ENCODE results near the gene ZNF512B. TPM values are rescaled to one million over a fixed set of nuclear protein-coding genes. Genes with fewer than 3 reads are reported as not detected.

Gene ZNF512B
- total and polyA plus RNA-seq, 2 donors (not counting 3 experiments of a cell fraction or from before 2014, with no cell fraction given) = 8.7 to 30.0 TPM

- H3K27ac ChIP-seq (ENCODE audit: insufficient read depth, low read depth, low read length) = no peak overlapping the region
- H3K4me3 ChIP-seq (replicated peaks in 1 of 3; ENCODE audit: insufficient read depth in 1 of 3, low read depth in 1 of 3, low read length in 3 of 3) = no peak overlapping the region
- FAIRE-seq (peak; percentile 62), DNase-seq (ENCODE audit: low read depth, low spot score) (no peak)
- ChIA-PET POLR2A (no interaction called here), CTCF (interaction anchor here (0.6 to 1.3 kb wide), 3 partner anchors 32 to 445 kb away, joined by 3 to 7 read pairs (median 3); no protein-coding TSS in a partner anchor)
- H2AFZ ChIP-seq (ENCODE audit: low read depth, low read length) = no peak overlapping the region
- no peaks in the 10 kb centered on the region for H4K20me1 ChIP-seq (replicated peaks; ENCODE audit: control insufficient read depth, extremely low read depth, insufficient read depth, low read length)
- TF ChIP-seq EZH2 (IDR thresholded peaks at IDR 0.05; ENCODE audit: borderline replicate concordance, low read depth, low read length, severe bottlenecking) (no peak), POLR2AphosphoS5 (IDR thresholded peaks at IDR 0.05; ENCODE audit: insufficient read depth, low read depth, low read length) (peak; percentile 4)
- intact Hi-C loops (cut with micrococcal nuclease) = loop anchor here (1.0 kb wide), 1 partner anchor 421 kb away; the partner anchor contains the start of gene PPDPF
- H3K4me1 ChIP-seq (ENCODE audit: control insufficient read depth, extremely low read depth, insufficient read depth, low read length) = peaks cover 14% of the 10 kb centered on the region
- no peak overlapping the region for H3K9ac ChIP-seq (replicated peaks; ENCODE audit: extremely low read depth, insufficient read depth, low read length)
- peaks cover 8 to 42% of the 10 kb centered on the region in 2 experiments for H3K36me3 ChIP-seq (ENCODE audit: control insufficient read depth in 2 of 2, extremely low read depth in 1 of 2, insufficient read depth in 2 of 2, low read length in 2 of 2)
- peaks cover 3% of the 10 kb centered on the region for H3K79me2 ChIP-seq (ENCODE audit: control insufficient read depth, insufficient read depth, low read length)
- H3K9me3 ChIP-seq (replicated peaks; ENCODE audit: control insufficient read depth, insufficient read depth, low read length) = no peaks in the 10 kb centered on the region
- no peaks in the 10 kb centered on the region for H3K9me1 ChIP-seq (replicated peaks; ENCODE audit: control insufficient read depth, extremely low read depth, insufficient read depth, low read length)
- H3K4me2 ChIP-seq (ENCODE audit: insufficient read depth, low read length) = no peak overlapping the region
- no TSS peak for BruUV-seq (replicated peaks)
- dilution Hi-C loops (cut with MboI; ENCODE audit: extremely low pct_ligation_motif_present, low sequenced_read_pairs) = no loop called here
- no peaks in the 10 kb centered on the region for H3K27me3 ChIP-seq (ENCODE audit: control insufficient read depth in 2 of 2, insufficient read depth in 2 of 2, low read length in 2 of 2)
Measured at GRCh38 chr20:63941282-63942081, 28.2 kb downstream of the ZNF512B start.

DNA sequence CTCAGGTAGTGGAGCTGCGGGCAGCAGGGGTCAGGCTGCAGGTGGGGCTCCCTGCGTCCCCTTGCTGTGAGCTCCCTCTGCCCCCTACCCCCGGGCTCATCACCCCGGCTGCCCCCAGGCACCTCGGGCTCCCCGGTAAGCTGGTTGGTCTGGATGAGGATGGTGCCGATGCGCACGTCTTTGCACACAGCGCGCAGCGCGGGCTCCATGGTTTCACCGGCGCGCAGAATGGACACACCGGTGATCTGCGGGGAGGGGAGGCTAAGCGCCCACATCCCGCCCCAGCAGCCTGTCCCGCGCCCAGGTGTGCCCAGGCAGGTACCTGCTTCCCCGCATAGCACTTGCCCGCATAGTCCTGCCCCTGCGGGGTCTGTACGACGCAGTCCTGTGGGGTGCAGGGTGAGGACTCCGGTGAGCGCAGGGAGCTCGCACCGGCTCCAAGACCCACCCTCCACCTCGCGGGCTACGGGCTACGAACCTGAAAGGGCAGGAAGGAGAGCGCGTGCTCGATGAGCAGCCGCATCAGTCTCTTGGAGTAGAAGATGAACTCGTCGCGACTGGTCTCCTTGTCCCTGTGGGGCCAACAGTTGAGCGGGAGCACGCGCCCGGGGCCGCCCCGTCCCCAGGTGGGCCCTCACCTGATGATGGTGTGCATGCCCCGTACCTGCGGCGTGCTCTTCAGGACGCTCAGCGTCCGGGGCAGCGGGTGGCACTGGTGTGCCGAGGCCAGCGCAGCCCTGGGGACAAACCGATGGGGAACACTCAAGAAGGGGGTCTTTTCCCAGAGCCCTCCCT, 29.1 kb downstream of the ZNF512B start:
- dilution Hi-C loops (cut with MboI; ENCODE audit: extremely low pct_ligation_motif_present, low sequenced_read_pairs) (no loop called here), intact Hi-C loops (cut with micrococcal nuclease) (no loop called here)
- CTCF ChIA-PET = interaction anchor here (1.3 to 1.4 kb wide), 2 partner anchors 33 kb away, joined by 4 to 7 read pairs; no protein-coding TSS in a partner anchor
- POLR2A ChIA-PET = no interaction called here
- Histone ChIP-seq H2AFZ (ENCODE audit: low read depth, low read length) (no peak overlapping the region), H3K4me2 (ENCODE audit: insufficient read depth, low read length) (no peak overlapping the region), H3K79me2 (ENCODE audit: control insufficient read depth, insufficient read depth, low read length) (peaks cover 8% of the 10 kb centered on the region), H3K27ac (ENCODE audit: insufficient read depth, low read depth, low read length) (no peak overlapping the region), H3K9me1 (replicated peaks; ENCODE audit: control insufficient read depth, extremely low read depth, insufficient read depth, low read length) (no peaks in the 10 kb centered on the region), H3K36me3 (ENCODE audit: control insufficient read depth in 2 of 2, extremely low read depth in 1 of 2, insufficient read depth in 2 of 2, low read length in 2 of 2) (peaks cover 8 to 41% of the 10 kb centered on the region in 2 experiments), H3K4me3 (replicated peaks in 1 of 3; ENCODE audit: insufficient read depth in 1 of 3, low read depth in 1 of 3, low read length in 3 of 3) (no peak overlapping the region), H3K27me3 (ENCODE audit: control insufficient read depth in 2 of 2, insufficient read depth in 2 of 2, low read length in 2 of 2) (no peaks in the 10 kb centered on the region), H3K9me3 (replicated peaks; ENCODE audit: control insufficient read depth, insufficient read depth, low read length) (no peaks in the 10 kb centered on the region), H3K4me1 (ENCODE audit: control insufficient read depth, extremely low read depth, insufficient read depth, low read length) (peaks cover 14% of the 10 kb centered on the region), H3K9ac (replicated peaks; ENCODE audit: extremely low read depth, insufficient read depth, low read length) (no peak overlapping the region), H4K20me1 (replicated peaks; ENCODE audit: control insufficient read depth, extremely low read depth, insufficient read depth, low read length) (no peaks in the 10 kb centered on the region)
- TF ChIP-seq MYC (IDR thresholded peaks at IDR 0.05; ENCODE audit: low read depth, low read length) (no peak), POLR2A (IDR thresholded peaks at IDR 0.05; ENCODE audit: low read depth, low read length) (no peak), FOS (IDR thresholded peaks at IDR 0.05; ENCODE audit: borderline replicate concordance, insufficient read depth, low read length) (no peak), POLR2AphosphoS5 (IDR thresholded peaks at IDR 0.05; ENCODE audit: insufficient read depth, low read depth, low read length) (no peak), JUN (IDR thresholded peaks at IDR 0.05; ENCODE audit: borderline replicate concordance, insufficient read depth, insufficient read length, low read depth) (no peak), EZH2 (IDR thresholded peaks at IDR 0.05; ENCODE audit: borderline replicate concordance, low read depth, low read length, severe bottlenecking) (no peak), GATA2 (IDR thresholded peaks at IDR 0.05; ENCODE audit: insufficient read depth, insufficient read length, low read depth, low read length) (no peak), CTCF (IDR thresholded peaks at IDR 0.05; ENCODE audit: extremely low read depth in 1 of 2, insufficient read depth in 1 of 2, low read depth in 1 of 2, low read length in 2 of 2) (no peak)
- TF ChIP-seq, protein P1, sequence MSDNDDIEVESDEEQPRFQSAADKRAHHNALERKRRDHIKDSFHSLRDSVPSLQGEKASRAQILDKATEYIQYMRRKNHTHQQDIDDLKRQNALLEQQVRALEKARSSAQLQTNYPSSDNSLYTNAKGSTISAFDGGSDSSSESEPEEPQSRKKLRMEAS (IDR thresholded peaks at IDR 0.05; ENCODE audit: insufficient read depth, insufficient read length) = no peak
- DNase-seq (ENCODE audit: low read depth, low spot score) (no peak), FAIRE-seq (no peak)
- BruUV-seq (replicated peaks) = no TSS peak

Measured in endothelial cell of umbilical vein (primary cell).